GM21515 (cell line): ENCODE data around the gene MPPED2.

Experiments used
- ATAC-seq: cut with Tn5 transposase; IDR thresholded peaks from one replicate; pipeline ENCODE4 v1.9.1; 2021; ENCODE audit not compliant: unreplicated experiment

The MPPED2 gene

GRCh38 chr11:30455025-30455424, 131.1 kb downstream of the MPPED2 start:
- ATAC-seq = no peak

- ATAC-seq = no peak
Observed at GRCh38 chr11:30454541-30454940, 131.6 kb downstream of the MPPED2 start.

GRCh38 chr11:30454111-30454510, 132.0 kb downstream of the MPPED2 start:
- no peak for ATAC-seq

- ATAC-seq = no peak
Observed at GRCh38 chr11:30453705-30454104, 132.4 kb downstream of the MPPED2 start.

- no peak for ATAC-seq
Observed at GRCh38 chr11:30452842-30453241, 133.3 kb downstream of the MPPED2 start.

GRCh38 chr11:30452114-30452513, 134.0 kb downstream of the MPPED2 start:
- no peak for ATAC-seq

GRCh38 chr11:30451626-30452025, 134.5 kb downstream of the MPPED2 start:
- no peak for ATAC-seq

- no peak for ATAC-seq
Observed at GRCh38 chr11:30451167-30451566, 135.0 kb downstream of the MPPED2 start.

- no peak for ATAC-seq
Observed at GRCh38 chr11:30447058-30447640, 139.0 kb downstream of the MPPED2 start.

GRCh38 chr11:30446520-30446919, 139.6 kb downstream of the MPPED2 start:
- no peak for ATAC-seq

GRCh38 chr11:30445056-30445455, 141.1 kb downstream of the MPPED2 start:
- ATAC-seq = no peak

GRCh38 chr11:30440510-30440909, 145.6 kb downstream of the MPPED2 start:
- ATAC-seq = no peak

- no peak for ATAC-seq
Observed at GRCh38 chr11:30436801-30437200, 149.4 kb downstream of the MPPED2 start.

- ATAC-seq = no peak
Observed at GRCh38 chr11:30435488-30435887, 150.7 kb downstream of the MPPED2 start.

GRCh38 chr11:30434901-30435300, 151.3 kb downstream of the MPPED2 start:
- no peak for ATAC-seq

GRCh38 chr11:30433831-30434230, 152.3 kb downstream of the MPPED2 start:
- no peak for ATAC-seq

GRCh38 chr11:30432716-30433115, 153.4 kb downstream of the MPPED2 start:
- no peak for ATAC-seq

- ATAC-seq = no peak
Observed at GRCh38 chr11:30432178-30432577, 154.0 kb downstream of the MPPED2 start.

- no peak for ATAC-seq
Observed at GRCh38 chr11:30431127-30431814, 154.9 kb downstream of the MPPED2 start.

- no peak for ATAC-seq
Observed at GRCh38 chr11:30429550-30429949, 156.6 kb downstream of the MPPED2 start.

- ATAC-seq = no peak
Observed at GRCh38 chr11:30426781-30427180, 159.4 kb downstream of the MPPED2 start.

- no peak for ATAC-seq
Observed at GRCh38 chr11:30424844-30425243, 161.3 kb downstream of the MPPED2 start.

GRCh38 chr11:30424321-30424720, 161.8 kb downstream of the MPPED2 start:
- ATAC-seq = no peak
